ENCODE measurements around the gene MAFF.

DNA sequence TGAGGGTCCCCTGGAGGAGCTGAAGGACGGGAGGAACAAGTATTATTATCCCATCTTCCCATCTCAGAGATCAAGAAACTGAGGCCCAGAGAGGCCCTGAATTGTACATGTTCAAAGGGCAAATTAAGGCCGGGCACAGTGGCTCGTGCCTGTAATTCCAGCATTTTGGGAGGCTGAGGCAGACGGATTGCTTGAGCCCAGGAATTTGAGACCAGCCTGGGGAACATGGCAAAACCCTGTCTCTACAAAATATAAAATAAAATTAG, 28.2 kb upstream of the MAFF start:
- no peak for TF ChIP-seq CTCF (IDR thresholded peaks at IDR 0.05 in 2 of 3, conservative IDR thresholded peaks at IDR 0.05 in 1 of 3; ENCODE audit: borderline replicate concordance in 1 of 3, insufficient read depth in 1 of 3, low read depth in 2 of 3, low read length in 2 of 3)
- no peak for TF ChIP-seq ELF1 (IDR thresholded peaks at IDR 0.05; ENCODE audit: borderline replicate concordance, low read depth)
